ENCODE measurements around the gene EFNA5.

EFNA5 gene

GRCh38 chr5:107381189-107381856, 289.4 kb downstream of the EFNA5 start:
- no peak for DNase-seq

GRCh38 chr5:107380654-107381053, 290.1 kb downstream of the EFNA5 start:
- no peak for DNase-seq

GRCh38 chr5:107378218-107378899, 292.4 kb downstream of the EFNA5 start:
- DNase-seq, result no peak

- no peak for DNase-seq
These were observed 293.5 kb downstream of the EFNA5 start for GRCh38 chr5:107377277-107377609.

GRCh38 chr5:107376546-107377276, 294.0 kb downstream of the EFNA5 start:
- no peak for DNase-seq

- no peak for DNase-seq
These were observed 297.0 kb downstream of the EFNA5 start for GRCh38 chr5:107373549-107374263.

GRCh38 chr5:107372723-107373450, 297.9 kb downstream of the EFNA5 start:
- DNase-seq, result no peak

GRCh38 chr5:107370396-107370968, 300.3 kb downstream of the EFNA5 start:
- DNase-seq, result no peak

GRCh38 chr5:107369622-107370021, 301.1 kb downstream of the EFNA5 start:
- no peak for DNase-seq

GRCh38 chr5:107368615-107369014, 302.1 kb downstream of the EFNA5 start:
- no peak for DNase-seq

GRCh38 chr5:107367939-107368338, 302.8 kb downstream of the EFNA5 start:
- DNase-seq, result no peak

- no peak for DNase-seq
These were observed 303.3 kb downstream of the EFNA5 start for GRCh38 chr5:107367480-107367879.

GRCh38 chr5:107365320-107366109, 305.2 kb downstream of the EFNA5 start:
- DNase-seq, result no peak

- DNase-seq, result no peak
These were observed 306.1 kb downstream of the EFNA5 start for GRCh38 chr5:107364443-107365319.

- DNase-seq, result no peak
These were observed 307.0 kb downstream of the EFNA5 start for GRCh38 chr5:107363768-107364167.

- DNase-seq, result no peak
These were observed 308.8 kb downstream of the EFNA5 start for GRCh38 chr5:107361945-107362344.

GRCh38 chr5:107359916-107360234, 310.9 kb downstream of the EFNA5 start:
- no peak for DNase-seq

GRCh38 chr5:107359033-107359915, 311.5 kb downstream of the EFNA5 start:
- no peak for DNase-seq

- DNase-seq, result no peak
These were observed 313.8 kb downstream of the EFNA5 start for GRCh38 chr5:107356891-107357290.

- no peak for DNase-seq
These were observed 318.2 kb downstream of the EFNA5 start for GRCh38 chr5:107352576-107352975.

All from DMS153 (cell line).